ENCODE measurements around the gene TTC3.

GRCh38 chr21:37186983-37187382, 113.9 kb downstream of the TTC3 start:
- TF ChIP-seq LEF1 (IDR thresholded peaks at IDR 0.05; ENCODE audit: borderline replicate concordance) (no peak), NFRKB (IDR thresholded peaks at IDR 0.05) (no peak), ELF4 (IDR thresholded peaks at IDR 0.05) (no peak), FOXM1 (IDR thresholded peaks at IDR 0.05; ENCODE audit: borderline replicate concordance) (no peak), FOXK2 (IDR thresholded peaks at IDR 0.05) (no peak), FOXA1 (IDR thresholded peaks at IDR 0.05) (no peak), BHLHE40 (IDR thresholded peaks at IDR 0.05; ENCODE audit: borderline replicate concordance) (no peak), HDGF (IDR thresholded peaks at IDR 0.05; ENCODE audit: borderline replicate concordance) (no peak), ARNT (IDR thresholded peaks at IDR 0.05) (no peak), SP1 (IDR thresholded peaks at IDR 0.05) (no peak), SUZ12 (IDR thresholded peaks at IDR 0.05) (no peak), TARDBP (IDR thresholded peaks at IDR 0.05) (no peak)
